ENCODE measurements around the gene MLLT10. TPM values are rescaled to one million over a fixed set of nuclear protein-coding genes. Genes with fewer than 3 reads are reported as not detected.

Gene MLLT10
- total and polyA plus RNA-seq, 9 of the 15 experiments (the other 6 are each of a cell fraction or from before 2014, with no cell fraction given): 18.8 to 81.4 (median 64.2) TPM

GRCh38 chr10:21724687-21725367 is 190.8 kb downstream of the MLLT10 start (continued):
- TF ChIP-seq ZNF449 (CRISPR knock-in tag; IDR thresholded peaks at IDR 0.05) (no peak), RHOXF2B (CRISPR knock-in tag; conservative IDR thresholded peaks at IDR 0.05) (no peak), HMBOX1 (IDR thresholded peaks at IDR 0.05) (0 out of 2 replicates have a peak, but pooled peaks have one; percentile 27), KAT8 (IDR thresholded peaks at IDR 0.05; ENCODE audit: low read depth) (no peak), ZNF589 (CRISPR knock-in tag; IDR thresholded peaks at IDR 0.05; ENCODE audit: low read depth) (no peak), MCM7 (IDR thresholded peaks at IDR 0.05) (no peak), MBD1 (CRISPR knock-in tag; IDR thresholded peaks at IDR 0.05) (no peak), POLR2B (IDR thresholded peaks at IDR 0.05; ENCODE audit: low read depth, partially characterized antibody) (no peak), ZNF668 (CRISPR knock-in tag; IDR thresholded peaks at IDR 0.05) (no peak), ZBTB17 (CRISPR knock-in tag; IDR thresholded peaks at IDR 0.05) (no peak), CTCFL (IDR thresholded peaks at IDR 0.05; ENCODE audit: borderline replicate concordance, insufficient read depth, low read depth, low read length, poor library complexity, severe bottlenecking) (no peak), E2F3 (CRISPR knock-in tag; IDR thresholded peaks at IDR 0.05) (no peak), PPARD (CRISPR knock-in tag; IDR thresholded peaks at IDR 0.05) (no peak), RBM39 (optimal IDR thresholded peaks at IDR 0.05; ENCODE audit: low read depth, low read length) (no peak), OTX1 (CRISPR knock-in tag; IDR thresholded peaks at IDR 0.05) (no peak), DLX4 (CRISPR knock-in tag; IDR thresholded peaks at IDR 0.05) (no peak)
